ENCODE data around the gene ARMH3. TPM values are rescaled to one million over a fixed set of nuclear protein-coding genes. Genes with fewer than 3 reads are reported as not detected.

The ARMH3 gene
- total RNA-seq, 1 donor from 2014 or later: 21.7 TPM

Other genes starting within 250 kb of the ARMH3 start
- gene OGA, start 237.7 kb downstream of the ARMH3 start, total RNA-seq: 54.4 TPM
- gene KCNIP2, start 212.4 kb downstream of the ARMH3 start, total RNA-seq: 0.84 TPM
- 14.2 TPM for gene HPS6, start 9.2 kb upstream of the ARMH3 start, total RNA-seq
- 28.9 TPM for gene LDB1, start 64.2 kb upstream of the ARMH3 start, total RNA-seq
- 27.4 TPM for gene PPRC1, start 76.9 kb upstream of the ARMH3 start, total RNA-seq
- 57.5 TPM for gene NOLC1, start 96.2 kb upstream of the ARMH3 start, total RNA-seq
- gene ELOVL3, start 170.1 kb upstream of the ARMH3 start, total RNA-seq: not detected
- gene PITX3, start 185.3 kb upstream of the ARMH3 start, total RNA-seq: not detected
- 24.0 TPM for gene GBF1, start 189.4 kb upstream of the ARMH3 start, total RNA-seq